Astrocyte (in vitro differentiated cells and primary cell): ENCODE data around the gene PCDHB12. TPM values are rescaled to one million over a fixed set of nuclear protein-coding genes. Genes with fewer than 3 reads are reported as not detected.
"Not testable (repeated sequence)": the region's sequence is repeated elsewhere in the genome, so short reads cannot be mapped to it uniquely, and the experiment has no call there.

Source experiments
- DNase-seq: peaks from one replicate; pipeline ENCODE4 v3.0.0-alpha.2; 2010; ENCODE audit warnings: low read depth
- FAIRE-seq: peaks from 2 replicates; lab custom pipeline; 2011; peaks lifted over from hg19 to GRCh38; lab: Jason Lieb, UNC
- H2AFZ ChIP-seq: 2 replicates; pipeline ENCODE4 v1.6.0; 2012; ENCODE audit warnings: low read depth, low read length, inconsistent platforms
- H3K27ac ChIP-seq: 2 replicates; pipeline ENCODE4 v1.5.1; 2011; ENCODE audit warnings: low read depth, low read length, inconsistent platforms
- H3K27me3 ChIP-seq: 2 replicates; pipeline ENCODE4 v1.6.0; 2011; ENCODE audit warnings: low read length, inconsistent platforms; ENCODE audit not compliant: insufficient read depth
- H3K36me3 ChIP-seq: 2 replicates; pipeline ENCODE4 v1.5.1; 2011; ENCODE audit warnings: low read length, inconsistent platforms; ENCODE audit not compliant: insufficient read depth
- H3K4me1 ChIP-seq: 2 replicates; pipeline ENCODE4 v1.5.1; 2011; ENCODE audit warnings: low read length, inconsistent platforms; ENCODE audit not compliant: insufficient read depth
- H3K4me2 ChIP-seq: 2 replicates; pipeline ENCODE4 v1.6.0; 2012; ENCODE audit warnings: low read length, inconsistent platforms
- H3K4me3 ChIP-seq: 2 replicates; pipeline ENCODE4 v1.5.1; 2011; ENCODE audit warnings: low read depth, mild to moderate bottlenecking, low read length, inconsistent platforms; ENCODE audit not compliant: insufficient read depth
- H3K79me2 ChIP-seq: 2 replicates; pipeline ENCODE4 v1.6.0; 2012; ENCODE audit warnings: mild to moderate bottlenecking, low read length, inconsistent platforms; ENCODE audit not compliant: insufficient read depth
- H3K9ac ChIP-seq: 2 replicates; pipeline ENCODE4 v1.6.0; 2012; ENCODE audit warnings: mild to moderate bottlenecking, low read length, inconsistent platforms
- H3K9me3 ChIP-seq: 2 replicates; pipeline ENCODE4 v1.5.1; 2012; ENCODE audit warnings: low read depth, mild to moderate bottlenecking, low read length, inconsistent platforms; ENCODE audit not compliant: insufficient read depth
- H4K20me1 ChIP-seq: 2 replicates; pipeline ENCODE4 v1.6.0; 2012; ENCODE audit warnings: low read length, inconsistent platforms; ENCODE audit not compliant: insufficient read depth
- H3K27ac Mint-ChIP-seq: one replicate; pipeline ENCODE4 v1.8.0; 2021; ENCODE audit warnings: mild to moderate bottlenecking, mixed read lengths; ENCODE audit not compliant: unreplicated experiment
- H3K27me3 Mint-ChIP-seq: one replicate; pipeline ENCODE4 v1.8.0; 2021; ENCODE audit warnings: low read depth, mixed read lengths; ENCODE audit not compliant: unreplicated experiment
- H3K36me3 Mint-ChIP-seq: one replicate; pipeline ENCODE4 v1.8.0; 2021; ENCODE audit warnings: low read depth, mixed read lengths; ENCODE audit not compliant: unreplicated experiment
- H3K4me1 Mint-ChIP-seq: one replicate; pipeline ENCODE4 v1.8.0; 2021; ENCODE audit warnings: low read depth, mixed read lengths; ENCODE audit not compliant: unreplicated experiment
- H3K4me3 Mint-ChIP-seq: one replicate; pipeline ENCODE4 v1.8.0; 2021; ENCODE audit warnings: mild to moderate bottlenecking, moderate library complexity, mixed read lengths; ENCODE audit not compliant: unreplicated experiment
- H3K9me3 Mint-ChIP-seq: one replicate; pipeline ENCODE4 v1.8.0; 2021; ENCODE audit warnings: mild to moderate bottlenecking, mixed read lengths; ENCODE audit not compliant: unreplicated experiment
- CTCF ChIP-seq: IDR thresholded peaks from 2 replicates; pipeline ENCODE4 v1.5.1; 2011; ENCODE audit warnings: low read depth, mild to moderate bottlenecking, inconsistent platforms, low read length, moderate library complexity; ENCODE audit not compliant: insufficient read depth
- EZH2 ChIP-seq: IDR thresholded peaks from 2 replicates; pipeline ENCODE4 v1.6.1; 2012; ENCODE audit warnings: mild to moderate bottlenecking, low read length, inconsistent platforms; ENCODE audit not compliant: insufficient read depth
- total RNA-seq: library from RNA; stranded (reverse); gene quantifications from 2 replicates; pipeline ENCODE4 v1.2.1, GENCODE V29; 2021

The PCDHB12 gene
- total RNA-seq, 1 donor from 2014 or later = 1.2 TPM

- Mint-ChIP-seq H3K36me3 (peaks cover 12% of the 10 kb centered on the region), H3K4me3 (peak within 1 kb of the TSS; percentile 79), H3K9me3 (peaks cover 29% of the 10 kb centered on the region), H3K27me3 (no peaks in the 10 kb centered on the region), H3K4me1 (no peaks in the 10 kb centered on the region), H3K27ac (no peak within 1 kb of the TSS)
- Histone ChIP-seq H4K20me1 (no peaks in the 10 kb centered on the region), H3K4me1 (no peaks in the 10 kb centered on the region), H3K9me3 (peaks cover 3% of the 10 kb centered on the region), H3K36me3 (no peaks in the 10 kb centered on the region), H2AFZ (no peak within 1 kb of the TSS), H3K27me3 (no peaks in the 10 kb centered on the region), H3K4me3 (no peak within 1 kb of the TSS), H3K9ac (no peak within 1 kb of the TSS), H3K27ac (no peak within 1 kb of the TSS), H3K4me2 (no peak within 1 kb of the TSS), H3K79me2 (no peaks in the 10 kb centered on the region)
- FAIRE-seq (no peak), DNase-seq (no peak)
- TF ChIP-seq EZH2 (no peak), CTCF (peak; percentile 19)
These were observed 16.3 kb upstream of the PCDHB12 start, which contains the start of gene PCDHB10 for GRCh38 chr5:141192110-141192725. PCDHB10 (plus strand) TSS chr5:141192353; CDS start chr5:141192553, 200 bp downstream.

DNA sequence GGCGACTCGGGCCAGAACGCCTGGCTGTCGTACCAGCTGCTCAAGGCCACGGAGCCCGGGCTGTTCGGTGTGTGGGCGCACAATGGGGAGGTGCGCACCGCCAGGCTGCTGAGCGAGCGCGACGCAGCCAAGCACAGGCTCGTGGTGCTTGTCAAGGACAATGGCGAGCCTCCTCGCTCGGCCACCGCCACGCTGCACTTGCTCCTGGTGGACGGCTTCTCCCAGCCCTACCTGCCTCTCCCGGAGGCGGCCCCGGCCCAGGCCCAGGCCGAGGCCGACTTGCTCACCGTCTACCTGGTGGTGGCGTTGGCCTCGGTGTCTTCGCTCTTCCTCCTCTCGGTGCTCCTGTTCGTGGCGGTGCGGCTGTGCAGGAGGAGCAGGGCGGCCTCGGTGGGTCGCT is 14.2 kb upstream of the PCDHB12 start:
- not testable (repeated sequence) for FAIRE-seq, H3K4me2 ChIP-seq, H3K27me3 Mint-ChIP-seq, H3K9me3 ChIP-seq, H2AFZ ChIP-seq, H3K27ac Mint-ChIP-seq, H3K36me3 Mint-ChIP-seq, H3K4me1 ChIP-seq, H3K36me3 ChIP-seq, H4K20me1 ChIP-seq, H3K79me2 ChIP-seq, H3K27me3 ChIP-seq, H3K27ac ChIP-seq, DNase-seq, H3K4me3 ChIP-seq, H3K9ac ChIP-seq, H3K4me1 Mint-ChIP-seq, H3K4me3 Mint-ChIP-seq
- peaks cover 28% of the 10 kb centered on the region for H3K9me3 Mint-ChIP-seq

- Mint-ChIP-seq H3K36me3 (peaks cover 13% of the 10 kb centered on the region), H3K27me3 (no peaks in the 10 kb centered on the region), H3K4me3 (no peak overlapping the region), H3K27ac (no peak overlapping the region), H3K4me1 (no peaks in the 10 kb centered on the region), H3K9me3 (peaks cover 35% of the 10 kb centered on the region)
- Histone ChIP-seq H3K9ac (no peak overlapping the region), H2AFZ (no peak overlapping the region), H3K4me1 (no peaks in the 10 kb centered on the region), H3K4me2 (no peak overlapping the region), H3K4me3 (no peak overlapping the region), H3K79me2 (no peaks in the 10 kb centered on the region), H3K27ac (no peak overlapping the region), H3K36me3 (no peaks in the 10 kb centered on the region), H4K20me1 (no peaks in the 10 kb centered on the region), H3K9me3 (peaks cover 9% of the 10 kb centered on the region), H3K27me3 (no peaks in the 10 kb centered on the region)
- no peak for TF ChIP-seq EZH2
- DNase-seq = no peak
- FAIRE-seq = no peak
These were observed 12.2 kb upstream of the PCDHB12 start for GRCh38 chr5:141196363-141196762.
